ENCODE measurements around the gene ATP5MK. TPM values are rescaled to one million over a fixed set of nuclear protein-coding genes. Genes with fewer than 3 reads are reported as not detected.

Gene ATP5MK
- total RNA-seq, 5 donors from 2014 or later (not counting 1 experiment from before 2014, with no cell fraction given), result 119 to 142 (median 127) TPM

DNA sequence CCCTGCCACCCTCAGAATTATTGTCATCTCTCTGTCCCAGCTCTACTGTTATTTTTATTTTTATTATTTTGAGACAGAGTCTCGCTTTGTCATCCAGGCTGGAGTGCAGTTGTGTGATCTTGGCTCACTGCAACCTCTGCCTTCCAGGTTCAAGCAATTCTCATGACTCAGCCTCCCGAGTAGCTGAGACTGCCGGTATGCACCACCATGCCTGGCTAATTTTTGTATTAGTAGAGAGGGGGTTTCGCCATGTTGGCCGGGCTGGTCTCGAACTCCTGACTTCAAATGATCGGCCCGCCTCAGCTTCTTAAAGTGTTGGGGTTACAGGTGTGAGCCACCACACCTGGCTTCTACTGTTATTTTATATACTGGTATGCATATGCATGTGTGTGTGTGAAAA is 44.9 kb upstream of the ATP5MK start:
- Mint-ChIP-seq H3K27me3 (no peaks in the 10 kb centered on the region), H3K4me3 (no peak overlapping the region), H3K27ac (no peak overlapping the region), H3K4me1 (peaks cover 0 to 7% (median 2%) of the 10 kb centered on the region in 3 donors), H3K9me3 (no peaks in the 10 kb centered on the region), H3K36me3 (peaks cover 66% of the 10 kb centered on the region)
- DNase-seq (no peak), ATAC-seq (replicated peaks in 1 of 4) (no peak)
- ChIA-PET CTCF (no interaction called here), POLR2A (no interaction called here)
- Histone ChIP-seq H3K4me1 (ENCODE audit: control insufficient read depth in 1 of 2, extremely low read depth in 1 of 2, insufficient read depth in 2 of 2, low read length in 2 of 2) (no peaks in the 10 kb centered on the region), H3K36me3 (ENCODE audit: control insufficient read depth in 2 of 2, extremely low read depth in 1 of 2, insufficient read depth in 1 of 2, low read length in 1 of 2) (peaks cover 31 to 89% of the 10 kb centered on the region in 2 donors), H3K27me3 (replicated peaks in 1 of 2; ENCODE audit: control insufficient read depth in 2 of 2, extremely low read depth in 1 of 2, insufficient read depth in 2 of 2, low read length in 1 of 2) (no peaks in the 10 kb centered on the region), H3K9me3 (no peaks in the 10 kb centered on the region), H3K4me3 (ENCODE audit: control insufficient read depth in 1 of 2, extremely low read depth in 1 of 2, low read length in 1 of 2) (no peak overlapping the region), H3K27ac (ENCODE audit: low read length) (no peak overlapping the region)
- 100% methylated on average over 1 of the region's 8 CpGs for WGBS (ENCODE audit: insufficient coverage)

- no peak for ATAC-seq (replicated peaks in 1 of 4)
These were observed 44.1 kb upstream of the ATP5MK start for GRCh38 chr10:103440416-103440815.

GRCh38 chr10:103439776-103440175 is 43.5 kb upstream of the ATP5MK start:
- WGBS (ENCODE audit: insufficient coverage), result no CpG with 5 or more reads among the region's 4 CpGs
- H3K27ac Mint-ChIP-seq, result no peak overlapping the region
- H3K4me3 Mint-ChIP-seq, result no peak overlapping the region
- peaks cover 59% of the 10 kb centered on the region for H3K36me3 Mint-ChIP-seq
- ChIA-PET CTCF (no interaction called here), POLR2A (no interaction called here)
- Histone ChIP-seq H3K36me3 (ENCODE audit: control insufficient read depth in 2 of 2, extremely low read depth in 1 of 2, insufficient read depth in 1 of 2, low read length in 1 of 2) (peaks cover 21 to 84% of the 10 kb centered on the region in 2 donors), H3K9me3 (no peaks in the 10 kb centered on the region), H3K27ac (ENCODE audit: low read length) (no peak overlapping the region), H3K4me3 (ENCODE audit: control insufficient read depth in 1 of 2, extremely low read depth in 1 of 2, low read length in 1 of 2) (no peak overlapping the region), H3K4me1 (ENCODE audit: control insufficient read depth in 1 of 2, extremely low read depth in 1 of 2, insufficient read depth in 2 of 2, low read length in 2 of 2) (no peaks in the 10 kb centered on the region), H3K27me3 (replicated peaks in 1 of 2; ENCODE audit: control insufficient read depth in 2 of 2, extremely low read depth in 1 of 2, insufficient read depth in 2 of 2, low read length in 1 of 2) (no peaks in the 10 kb centered on the region)
- no peaks in the 10 kb centered on the region for H3K27me3 Mint-ChIP-seq
- H3K9me3 Mint-ChIP-seq, result no peaks in the 10 kb centered on the region
- ATAC-seq (replicated peaks in 1 of 4) (no peak), DNase-seq (no peak)
- peaks cover 0 to under 1% (median 0%) of the 10 kb centered on the region in 3 donors for H3K4me1 Mint-ChIP-seq

More at GRCh38 chr10:103440416-103440815, 44.1 kb upstream of the ATP5MK start:
- POLR2A ChIA-PET, result no interaction called here
- Mint-ChIP-seq H3K4me3 (no peak overlapping the region), H3K4me1 (peaks cover 0 to 5% (median 0%) of the 10 kb centered on the region in 3 donors), H3K27ac (no peak overlapping the region), H3K9me3 (no peaks in the 10 kb centered on the region), H3K36me3 (peaks cover 63% of the 10 kb centered on the region), H3K27me3 (no peaks in the 10 kb centered on the region)
- CTCF ChIA-PET, result no interaction called here
- no peak for DNase-seq
- Histone ChIP-seq H3K36me3 (ENCODE audit: control insufficient read depth in 2 of 2, extremely low read depth in 1 of 2, insufficient read depth in 1 of 2, low read length in 1 of 2) (peaks cover 26 to 87% of the 10 kb centered on the region in 2 donors), H3K27ac (ENCODE audit: low read length) (no peak overlapping the region), H3K4me1 (ENCODE audit: control insufficient read depth in 1 of 2, extremely low read depth in 1 of 2, insufficient read depth in 2 of 2, low read length in 2 of 2) (no peaks in the 10 kb centered on the region), H3K27me3 (replicated peaks in 1 of 2; ENCODE audit: control insufficient read depth in 2 of 2, extremely low read depth in 1 of 2, insufficient read depth in 2 of 2, low read length in 1 of 2) (no peaks in the 10 kb centered on the region), H3K4me3 (ENCODE audit: control insufficient read depth in 1 of 2, extremely low read depth in 1 of 2, low read length in 1 of 2) (no peak overlapping the region), H3K9me3 (no peaks in the 10 kb centered on the region)
- WGBS (ENCODE audit: insufficient coverage), result 95% methylated on average over 11 of the region's 14 CpGs

DNA sequence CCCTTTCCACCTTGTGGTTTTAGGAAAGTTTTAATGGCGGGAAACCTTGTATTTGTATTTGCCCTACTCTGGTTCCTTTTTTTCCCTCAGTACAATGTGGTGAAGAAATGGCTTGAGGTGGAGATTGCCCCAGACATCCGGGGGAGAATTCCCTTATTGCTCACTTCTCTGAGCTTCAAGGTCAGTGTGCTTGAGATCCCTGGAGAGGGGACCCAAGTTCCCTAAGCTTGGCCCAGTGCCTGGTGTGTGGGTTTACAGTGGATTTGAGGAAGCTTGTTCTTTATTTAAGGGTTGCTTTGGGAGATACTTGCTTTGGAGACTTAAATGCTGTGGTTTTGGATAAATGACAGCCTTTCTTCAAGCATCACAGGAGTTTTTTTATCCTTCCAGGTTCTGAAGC is 37.6 kb upstream of the ATP5MK start:
- Mint-ChIP-seq H3K27me3 (no peaks in the 10 kb centered on the region), H3K4me1 (peaks cover 22 to 25% (median 24%) of the 10 kb centered on the region in 3 donors), H3K27ac (no peak overlapping the region), H3K36me3 (peaks cover 47% of the 10 kb centered on the region), H3K4me3 (no peak overlapping the region), H3K9me3 (no peaks in the 10 kb centered on the region)
- no peak overlapping the region for H3K27ac ChIP-seq (ENCODE audit: low read length)
- peaks cover 4 to 15% of the 10 kb centered on the region in 2 experiments for H3K4me1 ChIP-seq (ENCODE audit: control insufficient read depth in 1 of 2, extremely low read depth in 1 of 2, insufficient read depth in 2 of 2, low read length in 2 of 2)
- no CpG with 5 or more reads among the region's 2 CpGs for WGBS (ENCODE audit: insufficient coverage)
- H3K36me3 ChIP-seq (ENCODE audit: control insufficient read depth in 2 of 2, extremely low read depth in 1 of 2, insufficient read depth in 1 of 2, low read length in 1 of 2), result peaks cover 4 to 69% of the 10 kb centered on the region in 2 donors
- POLR2A ChIA-PET, result no interaction called here
- H3K27me3 ChIP-seq (replicated peaks in 1 of 2; ENCODE audit: control insufficient read depth in 2 of 2, extremely low read depth in 1 of 2, insufficient read depth in 2 of 2, low read length in 1 of 2), result no peaks in the 10 kb centered on the region
- CTCF ChIA-PET, result no interaction called here
- H3K4me3 ChIP-seq (ENCODE audit: control insufficient read depth in 1 of 2, extremely low read depth in 1 of 2, low read length in 1 of 2), result no peak overlapping the region
- no peak for DNase-seq
- no peak for ATAC-seq (replicated peaks in 1 of 4)
- no peaks in the 10 kb centered on the region for H3K9me3 ChIP-seq

- Histone ChIP-seq H3K9me3 (no peaks in the 10 kb centered on the region), H3K27ac (ENCODE audit: low read length) (no peak overlapping the region), H3K27me3 (replicated peaks in 1 of 2; ENCODE audit: control insufficient read depth in 2 of 2, extremely low read depth in 1 of 2, insufficient read depth in 2 of 2, low read length in 1 of 2) (no peaks in the 10 kb centered on the region), H3K4me1 (ENCODE audit: control insufficient read depth in 1 of 2, extremely low read depth in 1 of 2, insufficient read depth in 2 of 2, low read length in 2 of 2) (peaks cover 4 to 18% of the 10 kb centered on the region in 2 experiments), H3K4me3 (ENCODE audit: control insufficient read depth in 1 of 2, extremely low read depth in 1 of 2, low read length in 1 of 2) (no peak overlapping the region), H3K36me3 (ENCODE audit: control insufficient read depth in 2 of 2, extremely low read depth in 1 of 2, insufficient read depth in 1 of 2, low read length in 1 of 2) (peaks cover 0 to 65% of the 10 kb centered on the region in 2 donors)
- WGBS (ENCODE audit: insufficient coverage), result 94% methylated on average over 5 of the region's 8 CpGs
- Mint-ChIP-seq H3K36me3 (peaks cover 47% of the 10 kb centered on the region), H3K27me3 (no peaks in the 10 kb centered on the region), H3K27ac (no peak overlapping the region), H3K4me3 (no peak overlapping the region), H3K9me3 (no peaks in the 10 kb centered on the region), H3K4me1 (peaks cover 31 to 35% (median 34%) of the 10 kb centered on the region in 3 donors)
- CTCF ChIA-PET, result no interaction called here
- no peak for ATAC-seq (replicated peaks in 1 of 4)
- no peak for DNase-seq
- POLR2A ChIA-PET, result no interaction called here
These were observed 35.6 kb upstream of the ATP5MK start for GRCh38 chr10:103431902-103432301.

DNA sequence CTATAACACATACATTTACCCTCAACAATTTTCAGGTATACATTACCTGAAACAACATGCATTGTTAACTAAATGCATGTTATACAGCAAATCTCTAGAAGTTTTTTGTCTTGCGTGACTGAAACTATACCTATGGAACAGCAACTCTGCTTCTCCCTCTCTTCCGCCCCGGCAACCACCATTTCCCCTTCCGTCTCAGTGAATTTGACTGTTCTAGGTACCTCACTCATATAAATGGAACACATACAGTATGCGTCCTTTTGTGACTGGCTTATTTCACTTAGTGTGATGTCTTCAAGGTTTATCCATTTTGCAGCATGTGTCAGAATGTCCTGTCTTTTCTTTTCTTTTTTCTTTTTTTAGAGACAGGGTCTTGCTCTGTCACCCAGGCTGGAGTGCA is 33.4 kb upstream of the ATP5MK start:
- Histone ChIP-seq H3K4me1 (ENCODE audit: control insufficient read depth in 1 of 2, extremely low read depth in 1 of 2, insufficient read depth in 2 of 2, low read length in 2 of 2) (peaks cover 4 to 18% of the 10 kb centered on the region in 2 experiments), H3K9me3 (no peaks in the 10 kb centered on the region), H3K4me3 (ENCODE audit: control insufficient read depth in 1 of 2, extremely low read depth in 1 of 2, low read length in 1 of 2) (no peak overlapping the region), H3K36me3 (ENCODE audit: control insufficient read depth in 2 of 2, extremely low read depth in 1 of 2, insufficient read depth in 1 of 2, low read length in 1 of 2) (peaks cover 0 to 63% of the 10 kb centered on the region in 2 donors), H3K27ac (ENCODE audit: low read length) (peak overlapping the region; percentile 4), H3K27me3 (replicated peaks in 1 of 2; ENCODE audit: control insufficient read depth in 2 of 2, extremely low read depth in 1 of 2, insufficient read depth in 2 of 2, low read length in 1 of 2) (no peaks in the 10 kb centered on the region)
- Mint-ChIP-seq H3K27me3 (no peaks in the 10 kb centered on the region), H3K27ac (peak overlapping the region; percentile 2 to 40), H3K36me3 (peaks cover 52% of the 10 kb centered on the region), H3K9me3 (no peaks in the 10 kb centered on the region), H3K4me1 (peaks cover 31 to 35% (median 34%) of the 10 kb centered on the region in 3 donors), H3K4me3 (peak overlapping the region in 2 of 3 donors; percentile 3 to 67)
- ATAC-seq (replicated peaks in 1 of 4) (peak; percentile 76 to 85 (median 80)), DNase-seq (peak in 10 of 35 experiments; percentile 6 to 33 (median 14))
- 81% methylated on average over 3 of the region's 5 CpGs for WGBS (ENCODE audit: insufficient coverage)
- ChIA-PET CTCF (interaction anchor here in 1 of 2 donors (1.3 kb wide), 1 partner anchor 13 kb away, joined by 4 read pairs; no protein-coding TSS in a partner anchor), POLR2A (no interaction called here)

All from T-cell (primary cell).